Measurements from ENCODE around the gene ZDHHC14. TPM values are rescaled to one million over a fixed set of nuclear protein-coding genes. Genes with fewer than 3 reads are reported as not detected.

Gene ZDHHC14
- total RNA-seq, 4 donors from 2014 or later, result 9.1 to 20.6 (median 12.5) TPM

- Histone ChIP-seq H3K4me1 (no peaks in the 10 kb centered on the region), H3K9me3 (no peaks in the 10 kb centered on the region), H3K27ac (peak overlapping the region in 1 of 4 donors; percentile 40), H3K36me3 (no peaks in the 10 kb centered on the region), H3K4me3 (no peak overlapping the region), H3K27me3 (no peaks in the 10 kb centered on the region)
- peak in 2 of 3 donors; percentile 47 for DNase-seq
- no peak for TF ChIP-seq POLR2A (IDR thresholded peaks at IDR 0.05)
- TF ChIP-seq CTCF (IDR thresholded peaks at IDR 0.05), result no peak
Measured at GRCh38 chr6:157615420-157615769, 234.4 kb downstream of the ZDHHC14 start.

GRCh38 chr6:157615951-157616350, 235.0 kb downstream of the ZDHHC14 start:
- Histone ChIP-seq H3K4me3 (no peak overlapping the region), H3K36me3 (no peaks in the 10 kb centered on the region), H3K27me3 (no peaks in the 10 kb centered on the region), H3K27ac (no peak overlapping the region), H3K9me3 (no peaks in the 10 kb centered on the region), H3K4me1 (no peaks in the 10 kb centered on the region)
- TF ChIP-seq CTCF (IDR thresholded peaks at IDR 0.05) (no peak), POLR2A (IDR thresholded peaks at IDR 0.05) (no peak)
- peak in 1 of 3 donors; percentile 42 for DNase-seq

GRCh38 chr6:157620944-157621343, 240.0 kb downstream of the ZDHHC14 start:
- no peaks in the 10 kb centered on the region for H3K9me3 ChIP-seq
- no peaks in the 10 kb centered on the region for H3K36me3 ChIP-seq
- H3K4me1 ChIP-seq, result no peaks in the 10 kb centered on the region
- peak in 1 of 3 donors; percentile 13 for DNase-seq
- H3K4me3 ChIP-seq, result no peak overlapping the region
- no peak overlapping the region for H3K27ac ChIP-seq
- TF ChIP-seq CTCF (IDR thresholded peaks at IDR 0.05) (no peak), POLR2A (IDR thresholded peaks at IDR 0.05) (no peak)
- no peaks in the 10 kb centered on the region for H3K27me3 ChIP-seq

- Histone ChIP-seq H3K9me3 (no peaks in the 10 kb centered on the region), H3K4me1 (no peaks in the 10 kb centered on the region), H3K27ac (no peak overlapping the region), H3K27me3 (no peaks in the 10 kb centered on the region), H3K36me3 (no peaks in the 10 kb centered on the region), H3K4me3 (no peak overlapping the region)
- TF ChIP-seq CTCF (IDR thresholded peaks at IDR 0.05), result no peak
- no peak for TF ChIP-seq POLR2A (IDR thresholded peaks at IDR 0.05)
- peak in 1 of 3 donors; percentile 21 for DNase-seq
Measured at GRCh38 chr6:157621406-157621805, 240.4 kb downstream of the ZDHHC14 start.

GRCh38 chr6:157622427-157622826, 241.4 kb downstream of the ZDHHC14 start:
- no peaks in the 10 kb centered on the region for H3K36me3 ChIP-seq
- no peak overlapping the region for H3K4me3 ChIP-seq
- TF ChIP-seq CTCF (IDR thresholded peaks at IDR 0.05), result no peak
- TF ChIP-seq POLR2A (IDR thresholded peaks at IDR 0.05), result no peak
- H3K9me3 ChIP-seq, result no peaks in the 10 kb centered on the region
- DNase-seq, result peak in 1 of 3 donors; percentile 2
- no peak overlapping the region for H3K27ac ChIP-seq
- no peaks in the 10 kb centered on the region for H3K4me1 ChIP-seq
- no peaks in the 10 kb centered on the region for H3K27me3 ChIP-seq

GRCh38 chr6:157625111-157625510, 244.1 kb downstream of the ZDHHC14 start:
- Histone ChIP-seq H3K27ac (no peak overlapping the region), H3K4me3 (no peak overlapping the region)
- DNase-seq, result no peak

More at GRCh38 chr6:157625111-157625510, 244.1 kb downstream of the ZDHHC14 start:
- Histone ChIP-seq H3K4me1 (no peaks in the 10 kb centered on the region), H3K9me3 (no peaks in the 10 kb centered on the region), H3K36me3 (no peaks in the 10 kb centered on the region), H3K27me3 (no peaks in the 10 kb centered on the region)
- TF ChIP-seq CTCF (IDR thresholded peaks at IDR 0.05) (no peak), POLR2A (IDR thresholded peaks at IDR 0.05) (no peak)

Measured in Peyer's patch (tissue), 4 donors.